Lung (tissue), 12 donors: ENCODE data around the gene IL24. TPM values are rescaled to one million over a fixed set of nuclear protein-coding genes. Genes with fewer than 3 reads are reported as not detected.
A peak's percentile ranks its signal among the peaks of the same experiment; 100 is the strongest.

Experiments used
- ATAC-seq: fragments of 200-7000 bp; cut with Tn5 transposase; one replicate; pipeline ENCODE4 v1.9.1; 2020; ENCODE audit warnings: moderate number of reproducible peaks; ENCODE audit not compliant: insufficient read depth, low FRiP score
- DNase-seq, 3 donors: peaks; one replicate each; pipeline ENCODE4 v3.0.0-alpha.2; 2013 to 2017
- H3K27ac ChIP-seq, 2 donors: one replicate each; pipeline ENCODE4 v1.5.1; 2013; ENCODE audit warnings: mild to moderate bottlenecking in 2 of 2, moderate library complexity in 2 of 2, control low read depth in 1 of 2, inconsistent platforms in 1 of 2, low read depth in 1 of 2, low read length in 1 of 2
- H3K27me3 ChIP-seq, 3 donors: one replicate each; pipeline ENCODE4 v1.5.1; 2013; ENCODE audit warnings: low read length in 2 of 3; ENCODE audit not compliant: control insufficient read depth in 3 of 3, insufficient read depth in 3 of 3
- H3K36me3 ChIP-seq, 4 donors: one replicate each; pipeline ENCODE4 v1.5.1; 2013; ENCODE audit warnings: low read length in 4 of 4, mild to moderate bottlenecking in 1 of 4, moderate library complexity in 1 of 4; ENCODE audit not compliant: control insufficient read depth in 4 of 4, insufficient read depth in 4 of 4
- H3K4me1 ChIP-seq, 5 donors: one replicate each; pipeline ENCODE4 v1.5.1; 2013; ENCODE audit warnings: low read length in 5 of 5, mild to moderate bottlenecking in 2 of 5, moderate library complexity in 1 of 5; ENCODE audit not compliant: control insufficient read depth in 5 of 5, insufficient read depth in 5 of 5
- H3K4me3 ChIP-seq: one replicate; pipeline ENCODE4 v1.5.1; 2013; ENCODE audit warnings: mild to moderate bottlenecking, control low read depth, moderate library complexity
- H3K9ac ChIP-seq, 2 donors: one replicate each; pipeline ENCODE4 v1.5.1; 2013; ENCODE audit warnings: low read length in 2 of 2, control low read depth in 1 of 2; ENCODE audit not compliant: insufficient read depth in 1 of 2
- H3K9me3 ChIP-seq, 4 donors: one replicate each; pipeline ENCODE4 v1.5.1; 2013; ENCODE audit warnings: low read length in 3 of 4, mild to moderate bottlenecking in 1 of 4, moderate library complexity in 1 of 4; ENCODE audit not compliant: control insufficient read depth in 4 of 4, insufficient read depth in 3 of 4
- WGBS, 2 donors: extraction: QIAGEN DNeasy Blood & Tissue Kit; methylation state at CpG; one replicate each; pipeline ENCODE4 v1.1.7; 2013; 5-methylcytosine and 5-hydroxymethylcytosine counted together
- polyA plus RNA-seq, 2 donors: library from polyadenylated mRNA; stranded (reverse); fragments of 200-250 nt; gene quantifications; one replicate each; pipeline ENCODE4 v1.2.1, GENCODE V29; 2013
- total RNA-seq, 2 donors: library from RNA; depleted of rRNA in 1 of 2; stranded (reverse); fragments of >200 nt in 1 of 2; gene quantifications; one replicate each; pipeline ENCODE4 v1.2.1, GENCODE V29; 2014 to 2021
- TF ChIP-seq, protein P1 (sequence below): IDR thresholded peaks from 2 replicates; pipeline ENCODE4 v1.5.1; 2012; ENCODE audit warnings: mild to moderate bottlenecking; ENCODE audit errors: control extremely low read depth, extremely low read depth
- donor health status: control.
- donor health status: control.
- donor health status: Bipolar disorder and iron deficiency.
- donor health status: healthy.
- donor health status: DM: yes; HTN: yes; CAD: no.

Gene IL24
- total and polyA plus RNA-seq, 4 donors, result 0.67 to 8.7 TPM; not detected in 2

DNA sequence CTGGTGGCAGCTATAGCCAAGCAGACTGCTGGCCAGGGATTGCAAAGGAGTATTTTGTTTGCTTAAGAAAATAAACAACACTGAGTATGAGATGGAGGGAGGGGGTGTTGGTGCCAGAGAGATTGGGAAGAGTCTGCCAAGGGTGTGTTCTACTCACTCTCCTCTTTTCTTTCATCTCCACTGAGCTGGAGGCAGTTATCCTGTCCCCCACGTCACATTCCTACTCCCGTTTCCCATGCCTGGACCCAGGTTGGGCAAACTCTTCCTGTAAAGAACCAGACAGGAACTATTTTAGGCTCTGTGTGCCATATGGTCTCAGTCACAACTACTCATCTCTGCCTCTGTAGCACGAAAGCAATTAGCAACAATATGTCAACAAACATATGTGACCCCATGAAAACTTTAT lies 1.4 kb upstream of the IL24 start:
- Histone ChIP-seq H3K27me3 (peaks cover 0 to 3% (median 0%) of the 10 kb centered on the region in 3 donors), H3K4me3 (no peak overlapping the region), H3K9me3 (no peaks in the 10 kb centered on the region), H3K27ac (peak overlapping the region in 1 of 2 donors; percentile 18), H3K4me1 (peaks cover 0 to 15% (median 5%) of the 10 kb centered on the region in 5 donors), H3K9ac (no peak overlapping the region), H3K36me3 (no peaks in the 10 kb centered on the region)
- TF ChIP-seq, protein P1, sequence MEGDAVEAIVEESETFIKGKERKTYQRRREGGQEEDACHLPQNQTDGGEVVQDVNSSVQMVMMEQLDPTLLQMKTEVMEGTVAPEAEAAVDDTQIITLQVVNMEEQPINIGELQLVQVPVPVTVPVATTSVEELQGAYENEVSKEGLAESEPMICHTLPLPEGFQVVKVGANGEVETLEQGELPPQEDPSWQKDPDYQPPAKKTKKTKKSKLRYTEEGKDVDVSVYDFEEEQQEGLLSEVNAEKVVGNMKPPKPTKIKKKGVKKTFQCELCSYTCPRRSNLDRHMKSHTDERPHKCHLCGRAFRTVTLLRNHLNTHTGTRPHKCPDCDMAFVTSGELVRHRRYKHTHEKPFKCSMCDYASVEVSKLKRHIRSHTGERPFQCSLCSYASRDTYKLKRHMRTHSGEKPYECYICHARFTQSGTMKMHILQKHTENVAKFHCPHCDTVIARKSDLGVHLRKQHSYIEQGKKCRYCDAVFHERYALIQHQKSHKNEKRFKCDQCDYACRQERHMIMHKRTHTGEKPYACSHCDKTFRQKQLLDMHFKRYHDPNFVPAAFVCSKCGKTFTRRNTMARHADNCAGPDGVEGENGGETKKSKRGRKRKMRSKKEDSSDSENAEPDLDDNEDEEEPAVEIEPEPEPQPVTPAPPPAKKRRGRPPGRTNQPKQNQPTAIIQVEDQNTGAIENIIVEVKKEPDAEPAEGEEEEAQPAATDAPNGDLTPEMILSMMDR, result no peak
- ATAC-seq (peak; percentile 34), DNase-seq (peak; percentile 30 to 77 (median 68))
- 23 to 32% methylated on average over 3 of the region's 3 CpGs for WGBS, 2 donors

DNA sequence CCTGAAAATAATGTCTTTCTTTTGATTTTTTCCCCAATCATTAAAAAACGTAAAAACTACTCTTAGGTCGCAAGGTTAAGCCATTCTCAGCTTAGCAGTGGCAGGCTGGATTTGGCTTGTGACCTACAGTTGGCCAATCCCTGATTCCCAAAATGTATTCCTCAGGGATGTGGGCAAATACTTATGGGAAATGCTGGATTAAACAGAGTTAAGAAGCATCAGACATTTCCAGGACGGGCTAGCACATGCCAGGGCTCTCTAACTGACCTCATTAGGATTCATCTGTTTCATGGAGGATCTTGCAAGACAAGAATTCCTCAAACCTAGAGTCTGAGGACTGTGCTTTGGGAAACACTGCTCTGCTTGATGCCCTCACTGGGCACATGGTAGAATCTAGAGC lies 982 bp upstream of the IL24 start:
- H3K27ac ChIP-seq, result peak overlapping the region in 1 of 2 donors; percentile 64
- H3K9me3 ChIP-seq, result no peaks in the 10 kb centered on the region
- H3K4me1 ChIP-seq, result peaks cover 0 to 15% (median 5%) of the 10 kb centered on the region in 5 donors
- DNase-seq (no peak), ATAC-seq (no peak)
- H3K9ac ChIP-seq, result no peak overlapping the region
- 80% methylated on average over 3 of the region's 3 CpGs for WGBS, 2 donors
- no peaks in the 10 kb centered on the region for H3K36me3 ChIP-seq
- peaks cover 0 to 2% (median 0%) of the 10 kb centered on the region in 3 donors for H3K27me3 ChIP-seq
- H3K4me3 ChIP-seq, result no peak overlapping the region
- TF ChIP-seq, protein P1, result no peak

DNA sequence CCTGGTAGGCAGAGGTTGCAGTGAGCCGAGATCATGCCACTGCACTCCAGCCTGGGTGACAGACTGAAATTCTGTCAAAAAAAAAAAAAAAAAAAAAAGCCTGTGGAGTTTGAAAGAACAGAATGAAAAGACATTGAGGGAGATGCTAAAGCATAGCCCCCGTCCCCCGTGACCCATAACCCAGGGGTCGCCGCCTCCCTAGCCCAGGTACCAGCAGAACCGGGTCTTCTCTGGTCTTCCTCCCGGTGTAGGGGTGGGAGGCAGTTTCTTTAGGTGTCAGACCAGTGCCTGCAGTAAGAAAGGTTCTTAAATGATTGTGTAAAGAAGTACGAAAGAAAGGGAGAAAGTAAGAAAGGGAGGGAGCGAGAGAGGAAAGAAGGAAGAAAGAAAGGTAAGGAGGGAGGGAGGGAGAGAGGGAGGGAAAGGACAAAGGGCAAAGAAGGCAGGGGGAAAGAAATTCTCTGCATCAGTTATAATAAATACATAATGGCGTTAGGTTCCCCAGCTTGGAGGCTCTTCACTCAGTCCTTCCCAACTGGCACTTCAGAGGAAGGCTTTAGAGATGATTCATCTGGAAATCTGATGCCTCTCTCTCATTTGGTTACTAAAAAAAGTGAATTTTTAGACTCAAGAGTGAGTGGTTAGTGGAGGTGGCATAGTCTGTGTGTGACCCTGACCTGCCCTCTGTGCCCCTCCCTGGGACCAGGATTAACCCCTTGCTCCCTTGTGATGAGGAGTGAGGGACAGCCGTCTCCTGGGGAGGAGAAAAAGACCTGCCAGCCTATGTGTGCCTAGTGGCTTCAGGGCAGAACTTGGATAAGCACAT lies 1.1 kb downstream of the IL24 start:
- no peak overlapping the region for H3K9ac ChIP-seq

More for the DNA sequence above, 1.1 kb downstream of the IL24 start:
- peaks cover 0 to 2% (median 0%) of the 10 kb centered on the region in 3 donors for H3K27me3 ChIP-seq
- TF ChIP-seq, protein P1, result no peak
- H3K4me1 ChIP-seq, result peaks cover 0 to 15% (median 5%) of the 10 kb centered on the region in 5 donors
- no peaks in the 10 kb centered on the region for H3K9me3 ChIP-seq
- H3K27ac ChIP-seq, result no peak overlapping the region
- DNase-seq (no peak), ATAC-seq (peak; percentile 43)
- no peak overlapping the region for H3K4me3 ChIP-seq
- WGBS, 2 donors, result 77 to 91% methylated on average over 11 of the region's 11 CpGs
- no peaks in the 10 kb centered on the region for H3K36me3 ChIP-seq
